Fibroblast of lung (primary cell): ENCODE data around the gene DOK5. TPM values are rescaled to one million over a fixed set of nuclear protein-coding genes. Genes with fewer than 3 reads are reported as not detected.
A peak's percentile ranks its signal among the peaks of the same experiment; 100 is the strongest.

ENCODE experiments used
- DNase-seq, 2 donors: peaks; one replicate each; pipeline versions ENCODE4 v3.0.0 to v3.0.0-alpha.2; 2010; ENCODE audit warnings: low read depth in 2 of 2
- H2AFZ ChIP-seq: 2 replicates; pipeline ENCODE4 v1.5.1; 2012; ENCODE audit warnings: low read length, control low read depth, inconsistent platforms
- H3K27ac ChIP-seq: 2 replicates; pipeline ENCODE4 v1.5.1; 2011; ENCODE audit warnings: low read length, control low read depth; ENCODE audit not compliant: insufficient read depth
- H3K27me3 ChIP-seq: 2 replicates; pipeline ENCODE4 v1.5.1; 2011; ENCODE audit warnings: mild to moderate bottlenecking, low read length; ENCODE audit not compliant: control insufficient read depth, insufficient read depth
- H3K36me3 ChIP-seq: 2 replicates; pipeline ENCODE4 v1.5.1; 2011; ENCODE audit warnings: low read length; ENCODE audit not compliant: control insufficient read depth, insufficient read depth
- H3K4me1 ChIP-seq: 2 replicates; pipeline ENCODE4 v1.5.1; 2011; ENCODE audit warnings: low read length; ENCODE audit not compliant: control insufficient read depth, insufficient read depth; ENCODE audit errors: extremely low read depth
- H3K4me2 ChIP-seq: 2 replicates; pipeline ENCODE4 v1.5.1; 2011; ENCODE audit warnings: low read length, control low read depth; ENCODE audit not compliant: insufficient read depth; ENCODE audit errors: extremely low read depth
- H3K4me3 ChIP-seq, 4 experiments: fragments of 200-600 bp in 1 of 4; sonication (generic) in 1 of 4; replicated peaks in 1 of 4; 2 replicates each; pipeline ENCODE4 v1.5.1; 2011 to 2016; ENCODE audit warnings: low read length in 4 of 4, low read depth in 3 of 4, mild to moderate bottlenecking in 3 of 4, control low read depth in 2 of 4, inconsistent platforms in 1 of 4, mixed read lengths in 1 of 4; ENCODE audit not compliant: insufficient read depth in 1 of 4; ENCODE audit errors: control extremely low read depth in 1 of 4
- H3K79me2 ChIP-seq: 2 replicates; pipeline ENCODE4 v1.5.1; 2012; ENCODE audit warnings: mild to moderate bottlenecking, low read length, inconsistent platforms; ENCODE audit not compliant: control insufficient read depth, insufficient read depth
- H3K9ac ChIP-seq: 2 replicates; pipeline ENCODE4 v1.5.1; 2011; ENCODE audit warnings: mild to moderate bottlenecking, low read length, control low read depth; ENCODE audit not compliant: insufficient read depth
- H3K9me3 ChIP-seq: 2 replicates; pipeline ENCODE4 v1.5.1; 2012; ENCODE audit warnings: low read depth, low read length; ENCODE audit not compliant: control insufficient read depth, insufficient read depth
- H4K20me1 ChIP-seq: 2 replicates; pipeline ENCODE4 v1.5.1; 2011; ENCODE audit warnings: low read length; ENCODE audit not compliant: control insufficient read depth, insufficient read depth; ENCODE audit errors: extremely low read depth
- EZH2 ChIP-seq: IDR thresholded peaks from 2 replicates; pipeline ENCODE4 v1.5.1; 2012; ENCODE audit warnings: low read length, control low read depth, mild to moderate bottlenecking; ENCODE audit errors: missing control alignments
- polyA plus RNA-seq, 2 donors: library from polyadenylated mRNA; depleted of rRNA in 1 of 2; stranded (reverse) in 1 of 2; unstranded in 1 of 2; fragments of >200 nt; gene quantifications; 2 replicates each; pipeline ENCODE4 v1.2.1, GENCODE V29; 2011 to 2012; ENCODE audit warnings: missing spikeins in 1 of 2
- total RNA-seq: library from RNA; depleted of rRNA; stranded (reverse); fragments of >200 nt; gene quantifications from 2 replicates; pipeline ENCODE4 v1.2.1, GENCODE V29; 2014
- TF ChIP-seq, protein P1 (sequence below), 2 donors: IDR thresholded peaks in 1 of 2; conservative IDR thresholded peaks in 1 of 2; 1 replicate in 1 of 2; 2 replicates in 1 of 2; pipeline ENCODE4 v1.5.1; 2011 to 2012; ENCODE audit warnings: low read length in 2 of 2, control low read depth in 1 of 2, inconsistent platforms in 1 of 2, low read depth in 1 of 2, mild to moderate bottlenecking in 1 of 2

The DOK5 gene
- total and polyA plus RNA-seq, 2 donors (not counting 1 experiment from before 2014, with no cell fraction given) = 13.5 to 19.2 TPM

DNA sequence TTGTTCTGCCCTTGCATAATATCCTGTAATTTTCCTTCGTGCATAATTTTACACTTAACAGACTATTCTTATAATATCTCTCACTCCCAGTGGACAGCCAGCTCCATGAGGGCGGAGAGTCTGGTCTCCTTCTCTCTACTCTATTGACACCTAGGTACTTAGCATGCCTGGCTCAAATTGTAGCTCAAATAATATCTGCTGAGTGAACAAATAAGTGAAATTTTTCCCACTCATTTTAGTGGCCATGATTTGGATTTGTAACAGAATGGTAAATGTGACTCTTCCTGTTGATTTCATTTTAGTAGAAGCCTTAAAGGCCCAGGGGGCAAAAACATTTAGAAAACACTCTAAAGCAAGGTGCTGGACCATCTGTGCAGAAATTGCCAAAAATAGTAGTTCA lies 7.8 kb upstream of the DOK5 start:
- Histone ChIP-seq H3K36me3 (no peaks in the 10 kb centered on the region), H3K27ac (no peak overlapping the region), H3K79me2 (no peaks in the 10 kb centered on the region), H2AFZ (no peak overlapping the region), H3K4me2 (no peak overlapping the region), H3K9ac (no peak overlapping the region), H3K27me3 (no peaks in the 10 kb centered on the region), H3K9me3 (no peaks in the 10 kb centered on the region), H3K4me3 (no peak overlapping the region), H3K4me1 (no peaks in the 10 kb centered on the region), H4K20me1 (no peaks in the 10 kb centered on the region)
- no peak for TF ChIP-seq EZH2
- DNase-seq = no peak

- peak; percentile 5 to 10 for DNase-seq
- Histone ChIP-seq H3K36me3 (no peaks in the 10 kb centered on the region), H3K27ac (no peak overlapping the region), H3K27me3 (no peaks in the 10 kb centered on the region), H3K4me3 (no peak overlapping the region), H3K4me1 (no peaks in the 10 kb centered on the region), H3K79me2 (no peaks in the 10 kb centered on the region), H4K20me1 (no peaks in the 10 kb centered on the region), H3K4me2 (no peak overlapping the region), H2AFZ (no peak overlapping the region), H3K9ac (no peak overlapping the region), H3K9me3 (no peaks in the 10 kb centered on the region)
- TF ChIP-seq EZH2 = no peak
- TF ChIP-seq, protein P1, sequence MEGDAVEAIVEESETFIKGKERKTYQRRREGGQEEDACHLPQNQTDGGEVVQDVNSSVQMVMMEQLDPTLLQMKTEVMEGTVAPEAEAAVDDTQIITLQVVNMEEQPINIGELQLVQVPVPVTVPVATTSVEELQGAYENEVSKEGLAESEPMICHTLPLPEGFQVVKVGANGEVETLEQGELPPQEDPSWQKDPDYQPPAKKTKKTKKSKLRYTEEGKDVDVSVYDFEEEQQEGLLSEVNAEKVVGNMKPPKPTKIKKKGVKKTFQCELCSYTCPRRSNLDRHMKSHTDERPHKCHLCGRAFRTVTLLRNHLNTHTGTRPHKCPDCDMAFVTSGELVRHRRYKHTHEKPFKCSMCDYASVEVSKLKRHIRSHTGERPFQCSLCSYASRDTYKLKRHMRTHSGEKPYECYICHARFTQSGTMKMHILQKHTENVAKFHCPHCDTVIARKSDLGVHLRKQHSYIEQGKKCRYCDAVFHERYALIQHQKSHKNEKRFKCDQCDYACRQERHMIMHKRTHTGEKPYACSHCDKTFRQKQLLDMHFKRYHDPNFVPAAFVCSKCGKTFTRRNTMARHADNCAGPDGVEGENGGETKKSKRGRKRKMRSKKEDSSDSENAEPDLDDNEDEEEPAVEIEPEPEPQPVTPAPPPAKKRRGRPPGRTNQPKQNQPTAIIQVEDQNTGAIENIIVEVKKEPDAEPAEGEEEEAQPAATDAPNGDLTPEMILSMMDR (conservative IDR thresholded peaks at IDR 0.05 in 1 of 2, IDR thresholded peaks at IDR 0.05 in 1 of 2; ENCODE audit: low read depth in 1 of 2, low read length in 2 of 2) = no peak
Measured at GRCh38 chr20:54468082-54468481, 7.3 kb upstream of the DOK5 start.

- Histone ChIP-seq H3K27ac (no peak overlapping the region), H3K4me1 (no peaks in the 10 kb centered on the region), H3K36me3 (no peaks in the 10 kb centered on the region), H3K79me2 (no peaks in the 10 kb centered on the region), H3K4me3 (no peak overlapping the region), H4K20me1 (no peaks in the 10 kb centered on the region), H3K4me2 (no peak overlapping the region), H3K27me3 (no peaks in the 10 kb centered on the region), H2AFZ (no peak overlapping the region), H3K9me3 (no peaks in the 10 kb centered on the region), H3K9ac (no peak overlapping the region)
- no peak for DNase-seq
- no peak for TF ChIP-seq EZH2
- TF ChIP-seq, protein P1 (conservative IDR thresholded peaks at IDR 0.05 in 1 of 2, IDR thresholded peaks at IDR 0.05 in 1 of 2; ENCODE audit: low read depth in 1 of 2, low read length in 2 of 2) = no peak
Measured at GRCh38 chr20:54469293-54469692, 6.1 kb upstream of the DOK5 start.
